Adipocyte (in vitro differentiated cells): ENCODE data around the gene GRM7.

ENCODE experiments used
- DNase-seq: peaks from one replicate; pipeline ENCODE4 v3.0.0-alpha.2; 2015; ENCODE audit warnings: low read depth
- H3K27me3 ChIP-seq: replicated peaks from 2 replicates; pipeline ENCODE4 v1.7.0; 2013; ENCODE audit warnings: mild to moderate bottlenecking, low read length, moderate library complexity; ENCODE audit not compliant: control insufficient read depth, insufficient read depth
- H3K36me3 ChIP-seq: 2 replicates; pipeline ENCODE4 v1.7.0; 2013; ENCODE audit warnings: low read length, mild to moderate bottlenecking, moderate library complexity; ENCODE audit not compliant: control insufficient read depth, insufficient read depth, severe bottlenecking
- H3K4me1 ChIP-seq: 2 replicates; pipeline ENCODE4 v1.7.0; 2013; ENCODE audit warnings: mild to moderate bottlenecking, low read length, moderate library complexity; ENCODE audit not compliant: control insufficient read depth, insufficient read depth
- H3K4me3 ChIP-seq: 2 replicates; pipeline ENCODE4 v1.7.0; 2013; ENCODE audit warnings: mild to moderate bottlenecking, low read length, moderate library complexity
- H3K9ac ChIP-seq: 2 replicates; pipeline ENCODE4 v1.7.0; 2013; ENCODE audit warnings: mild to moderate bottlenecking, low read length, moderate library complexity
- H3K9me3 ChIP-seq: 2 replicates; pipeline ENCODE4 v1.7.0; 2013; ENCODE audit warnings: mild to moderate bottlenecking, low read length, moderate library complexity; ENCODE audit not compliant: control insufficient read depth

The GRM7 gene

GRCh38 chr3:7504886-7505775, 644.2 kb downstream of the GRM7 start:
- Histone ChIP-seq H3K9me3 (no peaks in the 10 kb centered on the region), H3K4me1 (peaks cover 10% of the 10 kb centered on the region), H3K4me3 (no peak overlapping the region), H3K36me3 (no peaks in the 10 kb centered on the region), H3K27me3 (no peaks in the 10 kb centered on the region), H3K9ac (peak overlapping the region; percentile 28)
- DNase-seq = peak; percentile 6

GRCh38 chr3:7506606-7507180, 645.8 kb downstream of the GRM7 start:
- H3K27me3 ChIP-seq = no peaks in the 10 kb centered on the region
- H3K9ac ChIP-seq = no peak overlapping the region
- H3K4me3 ChIP-seq = no peak overlapping the region
- no peak for DNase-seq
- H3K9me3 ChIP-seq = no peaks in the 10 kb centered on the region
- H3K36me3 ChIP-seq = no peaks in the 10 kb centered on the region
- H3K4me1 ChIP-seq = peaks cover 10% of the 10 kb centered on the region

GRCh38 chr3:7508821-7509220, 647.9 kb downstream of the GRM7 start:
- Histone ChIP-seq H3K4me3 (no peak overlapping the region), H3K9me3 (no peaks in the 10 kb centered on the region), H3K9ac (no peak overlapping the region), H3K27me3 (no peaks in the 10 kb centered on the region), H3K4me1 (peaks cover 10% of the 10 kb centered on the region), H3K36me3 (no peaks in the 10 kb centered on the region)
- DNase-seq = no peak

- no peaks in the 10 kb centered on the region for H3K9me3 ChIP-seq
- no peak for DNase-seq
- H3K4me1 ChIP-seq = no peaks in the 10 kb centered on the region
- H3K4me3 ChIP-seq = no peak overlapping the region
- H3K27me3 ChIP-seq = no peaks in the 10 kb centered on the region
- no peak overlapping the region for H3K9ac ChIP-seq
- no peaks in the 10 kb centered on the region for H3K36me3 ChIP-seq
These were observed 651.1 kb downstream of the GRM7 start for GRCh38 chr3:7512048-7512447.

- no peaks in the 10 kb centered on the region for H3K4me1 ChIP-seq
- no peaks in the 10 kb centered on the region for H3K27me3 ChIP-seq
- no peak overlapping the region for H3K9ac ChIP-seq
- H3K9me3 ChIP-seq = no peaks in the 10 kb centered on the region
- DNase-seq = no peak
- no peaks in the 10 kb centered on the region for H3K36me3 ChIP-seq
- no peak overlapping the region for H3K4me3 ChIP-seq
These were observed 657.1 kb downstream of the GRM7 start for GRCh38 chr3:7518026-7518425.

- Histone ChIP-seq H3K4me1 (no peaks in the 10 kb centered on the region), H3K9ac (no peak overlapping the region), H3K9me3 (no peaks in the 10 kb centered on the region), H3K27me3 (no peaks in the 10 kb centered on the region), H3K4me3 (no peak overlapping the region), H3K36me3 (no peaks in the 10 kb centered on the region)
- DNase-seq = no peak
These were observed 657.5 kb downstream of the GRM7 start for GRCh38 chr3:7518456-7518855.

- H3K9me3 ChIP-seq = no peaks in the 10 kb centered on the region
- H3K27me3 ChIP-seq = no peaks in the 10 kb centered on the region
- no peak for DNase-seq
- H3K4me1 ChIP-seq = no peaks in the 10 kb centered on the region
- no peak overlapping the region for H3K9ac ChIP-seq
- no peak overlapping the region for H3K4me3 ChIP-seq
- H3K36me3 ChIP-seq = no peaks in the 10 kb centered on the region
These were observed 659.1 kb downstream of the GRM7 start for GRCh38 chr3:7520059-7520458.

- no peak overlapping the region for H3K4me3 ChIP-seq
- no peak for DNase-seq
- no peaks in the 10 kb centered on the region for H3K36me3 ChIP-seq
- H3K4me1 ChIP-seq = no peaks in the 10 kb centered on the region
- H3K9ac ChIP-seq = no peak overlapping the region
- H3K27me3 ChIP-seq = no peaks in the 10 kb centered on the region
- no peaks in the 10 kb centered on the region for H3K9me3 ChIP-seq
These were observed 659.7 kb downstream of the GRM7 start for GRCh38 chr3:7520593-7520992.

GRCh38 chr3:7536510-7536909, 675.6 kb downstream of the GRM7 start:
- no peak for DNase-seq
- Histone ChIP-seq H3K27me3 (no peaks in the 10 kb centered on the region), H3K4me1 (no peaks in the 10 kb centered on the region), H3K9me3 (no peaks in the 10 kb centered on the region), H3K4me3 (no peak overlapping the region), H3K9ac (no peak overlapping the region), H3K36me3 (no peaks in the 10 kb centered on the region)

GRCh38 chr3:7536921-7537320, 676.0 kb downstream of the GRM7 start:
- DNase-seq = no peak
- Histone ChIP-seq H3K9me3 (no peaks in the 10 kb centered on the region), H3K36me3 (no peaks in the 10 kb centered on the region), H3K4me1 (no peaks in the 10 kb centered on the region), H3K9ac (no peak overlapping the region), H3K27me3 (no peaks in the 10 kb centered on the region), H3K4me3 (no peak overlapping the region)

- no peak for DNase-seq
- Histone ChIP-seq H3K4me3 (no peak overlapping the region), H3K9me3 (no peaks in the 10 kb centered on the region), H3K4me1 (no peaks in the 10 kb centered on the region), H3K9ac (no peak overlapping the region), H3K27me3 (no peaks in the 10 kb centered on the region), H3K36me3 (no peaks in the 10 kb centered on the region)
These were observed 682.5 kb downstream of the GRM7 start for GRCh38 chr3:7543294-7543880.
